ENCODE data around the gene TPP1. TPM values are rescaled to one million over a fixed set of nuclear protein-coding genes. Genes with fewer than 3 reads are reported as not detected.

The TPP1 gene
- polyA plus RNA-seq, 1 experiment: 77.6 TPM

DNA sequence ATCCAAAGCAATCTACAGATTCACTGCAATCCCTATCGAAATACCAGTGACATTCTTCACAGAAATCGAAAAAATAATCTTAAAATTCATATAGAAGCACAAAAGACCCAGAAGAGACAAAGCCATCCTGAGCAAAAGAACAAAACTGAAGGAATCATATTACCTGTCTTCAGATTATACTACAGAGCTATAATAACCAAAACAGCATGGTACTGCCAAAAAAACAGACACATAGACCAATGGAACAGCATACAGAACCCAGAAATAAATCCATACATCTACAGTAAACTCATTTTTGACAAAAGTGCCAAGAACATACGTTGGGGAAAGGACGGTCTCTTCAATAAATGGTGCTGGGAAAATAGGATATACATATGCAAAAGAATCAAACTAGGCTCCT lies 34.7 kb downstream of the TPP1 start:
- TF ChIP-seq, protein P1, sequence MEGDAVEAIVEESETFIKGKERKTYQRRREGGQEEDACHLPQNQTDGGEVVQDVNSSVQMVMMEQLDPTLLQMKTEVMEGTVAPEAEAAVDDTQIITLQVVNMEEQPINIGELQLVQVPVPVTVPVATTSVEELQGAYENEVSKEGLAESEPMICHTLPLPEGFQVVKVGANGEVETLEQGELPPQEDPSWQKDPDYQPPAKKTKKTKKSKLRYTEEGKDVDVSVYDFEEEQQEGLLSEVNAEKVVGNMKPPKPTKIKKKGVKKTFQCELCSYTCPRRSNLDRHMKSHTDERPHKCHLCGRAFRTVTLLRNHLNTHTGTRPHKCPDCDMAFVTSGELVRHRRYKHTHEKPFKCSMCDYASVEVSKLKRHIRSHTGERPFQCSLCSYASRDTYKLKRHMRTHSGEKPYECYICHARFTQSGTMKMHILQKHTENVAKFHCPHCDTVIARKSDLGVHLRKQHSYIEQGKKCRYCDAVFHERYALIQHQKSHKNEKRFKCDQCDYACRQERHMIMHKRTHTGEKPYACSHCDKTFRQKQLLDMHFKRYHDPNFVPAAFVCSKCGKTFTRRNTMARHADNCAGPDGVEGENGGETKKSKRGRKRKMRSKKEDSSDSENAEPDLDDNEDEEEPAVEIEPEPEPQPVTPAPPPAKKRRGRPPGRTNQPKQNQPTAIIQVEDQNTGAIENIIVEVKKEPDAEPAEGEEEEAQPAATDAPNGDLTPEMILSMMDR (IDR thresholded peaks at IDR 0.05; ENCODE audit: insufficient read depth, low read depth, low read length): no peak
- ChIA-PET CTCF (no interaction called here), POLR2A (no interaction called here)
- Histone ChIP-seq H3K4me3 (ENCODE audit: low read depth, low read length) (no peak overlapping the region), H3K27me3 (ENCODE audit: control insufficient read depth, insufficient read depth, low read length) (no peaks in the 10 kb centered on the region), H3K36me3 (ENCODE audit: control insufficient read depth, insufficient read depth, low read length) (peaks cover 2% of the 10 kb centered on the region; the same call in 1 of the 2 replicates)
- DNase-seq (ENCODE audit: low read depth): no peak

DNA sequence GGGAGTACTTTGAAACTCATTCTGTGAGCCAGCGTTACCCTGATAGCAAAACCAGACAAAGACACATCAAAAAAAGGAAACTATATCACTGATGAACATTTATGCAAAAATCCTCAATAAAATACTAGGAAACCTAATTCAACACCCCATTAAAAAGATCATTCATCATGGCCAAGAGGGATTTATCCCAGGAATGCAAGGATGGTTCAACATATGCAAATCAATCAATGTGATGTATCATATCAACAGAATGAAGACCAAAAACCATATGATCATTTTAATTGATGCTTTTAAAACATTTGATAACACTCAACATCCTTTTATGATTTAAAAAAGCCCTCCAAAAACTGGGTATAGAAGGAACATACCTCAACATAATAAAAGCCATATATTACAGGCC lies 35.6 kb downstream of the TPP1 start:
- DNase-seq (ENCODE audit: low read depth): no peak
- Histone ChIP-seq H3K4me3 (ENCODE audit: low read depth, low read length) (no peak overlapping the region), H3K36me3 (ENCODE audit: control insufficient read depth, insufficient read depth, low read length) (peaks cover 2% of the 10 kb centered on the region; the same call in 1 of the 2 replicates), H3K27me3 (ENCODE audit: control insufficient read depth, insufficient read depth, low read length) (no peaks in the 10 kb centered on the region)
- POLR2A ChIA-PET: no interaction called here
- TF ChIP-seq, protein P1 (IDR thresholded peaks at IDR 0.05; ENCODE audit: insufficient read depth, low read depth, low read length): no peak
- CTCF ChIA-PET: no interaction called here

DNA sequence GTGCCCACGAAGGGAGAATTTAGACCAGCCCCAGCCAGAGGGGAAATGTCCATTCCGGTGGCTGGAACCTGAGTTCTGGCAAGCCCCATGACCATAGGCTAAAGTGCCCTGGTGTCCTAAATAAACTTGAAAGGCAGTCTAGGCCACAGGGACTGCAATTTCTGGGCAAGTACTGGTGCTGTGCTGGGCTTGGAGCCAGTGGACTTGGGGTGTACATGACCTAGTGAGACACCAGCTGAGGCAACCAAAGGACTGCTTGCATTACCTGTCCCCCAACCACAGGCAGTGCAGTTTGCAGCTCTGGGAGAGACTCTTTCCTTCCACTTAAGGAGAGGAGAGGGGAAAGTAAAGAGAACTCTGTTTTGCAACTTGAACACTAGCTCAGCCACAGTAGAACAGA lies 39.5 kb downstream of the TPP1 start:
- Histone ChIP-seq H3K27me3 (ENCODE audit: control insufficient read depth, insufficient read depth, low read length) (no peaks in the 10 kb centered on the region), H3K36me3 (ENCODE audit: control insufficient read depth, insufficient read depth, low read length) (peaks cover 2% of the 10 kb centered on the region; the same call in 1 of the 2 replicates), H3K4me3 (ENCODE audit: low read depth, low read length) (no peak overlapping the region)
- TF ChIP-seq, protein P1 (IDR thresholded peaks at IDR 0.05; ENCODE audit: insufficient read depth, low read depth, low read length): no peak
- POLR2A ChIA-PET: no interaction called here
- no peak for DNase-seq (ENCODE audit: low read depth)
- CTCF ChIA-PET: interaction anchor here (0.9 to 1.9 kb wide), 3 partner anchors 12 to 136 kb away, joined by 3 to 4 read pairs (median 3); no protein-coding TSS in a partner anchor

- Histone ChIP-seq H3K4me3 (ENCODE audit: low read depth, low read length) (no peak overlapping the region), H3K36me3 (ENCODE audit: control insufficient read depth, insufficient read depth, low read length) (peaks cover 2% of the 10 kb centered on the region; the same call in 1 of the 2 replicates), H3K27me3 (ENCODE audit: control insufficient read depth, insufficient read depth, low read length) (no peaks in the 10 kb centered on the region)
- ChIA-PET CTCF (interaction anchor here (1.9 kb wide), 1 partner anchor 47 kb away, joined by 6 read pairs; no protein-coding TSS in a partner anchor), POLR2A (no interaction called here)
- TF ChIP-seq, protein P1 (IDR thresholded peaks at IDR 0.05; ENCODE audit: insufficient read depth, low read depth, low read length): no peak
- no peak for DNase-seq (ENCODE audit: low read depth)
Observed at GRCh38 chr11:6578134-6578533, 41.1 kb downstream of the TPP1 start.

DNA sequence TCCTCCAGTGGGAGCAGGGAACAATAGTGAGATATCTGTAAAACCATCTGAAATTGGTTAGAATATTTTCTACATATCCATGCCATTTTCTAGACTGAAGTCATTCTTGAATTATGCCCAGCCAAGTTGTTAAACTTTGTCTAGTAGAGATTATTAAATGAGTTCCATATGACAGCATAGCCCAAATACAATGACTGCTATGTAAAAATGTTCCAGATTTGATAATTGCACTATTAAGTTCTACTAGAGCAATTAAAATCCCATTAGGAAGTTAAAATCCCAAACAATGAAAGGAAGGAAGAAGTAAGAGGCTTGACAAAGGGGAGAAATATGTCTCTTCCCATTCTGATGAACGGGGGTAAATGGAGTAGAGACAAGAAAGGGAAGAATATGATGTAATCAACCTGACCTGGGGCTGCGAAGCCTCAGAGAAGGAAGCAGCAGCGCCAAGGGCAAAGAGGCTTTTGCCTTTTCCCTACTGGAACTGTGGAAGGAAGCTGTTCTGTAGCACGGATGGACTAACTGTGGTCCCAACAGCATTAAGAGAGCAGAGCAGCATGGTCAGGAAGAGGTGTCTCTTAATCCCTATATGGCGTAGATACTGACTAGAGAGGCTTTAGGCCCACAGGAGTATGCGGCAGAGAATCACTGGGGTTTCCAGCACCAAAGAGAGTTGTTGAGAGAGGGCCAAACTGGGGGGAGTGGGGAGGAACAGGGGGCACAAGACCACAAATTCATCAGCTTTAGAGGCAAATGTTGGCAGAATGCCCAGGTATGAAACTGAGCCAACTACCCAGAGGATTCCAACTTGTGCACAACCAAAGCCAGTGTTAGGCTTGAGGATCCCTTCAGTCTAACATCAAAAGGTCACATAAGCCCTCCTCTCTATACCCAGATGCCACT lies 42.5 kb downstream of the TPP1 start:
- TF ChIP-seq, protein P1 (IDR thresholded peaks at IDR 0.05; ENCODE audit: insufficient read depth, low read depth, low read length): 0 out of 2 replicates have a peak, but pooled peaks have one; percentile 26
- no peaks in the 10 kb centered on the region for H3K27me3 ChIP-seq (ENCODE audit: control insufficient read depth, insufficient read depth, low read length)
- ChIA-PET POLR2A (no interaction called here), CTCF (interaction anchor here (1.2 to 1.9 kb wide), 2 partner anchors 13 to 46 kb away, joined by 3 to 6 read pairs; no protein-coding TSS in a partner anchor)
- peaks cover 2% of the 10 kb centered on the region; the same call in 1 of the 2 replicates for H3K36me3 ChIP-seq (ENCODE audit: control insufficient read depth, insufficient read depth, low read length)
- no peak overlapping the region for H3K4me3 ChIP-seq (ENCODE audit: low read depth, low read length)
- DNase-seq (ENCODE audit: low read depth): peak; percentile 89
